Upper lobe of left lung (tissue), 4 donors: ENCODE results near the gene CCT2.

Experiments
- CTCF ChIP-seq, 6 experiments: fragments of 450-650 bp in 4 of 6; fragments of 200-600 bp in 2 of 6; sonication (generic) in 2 of 6; IDR thresholded peaks; one replicate each; pipeline ENCODE4 v1.5.1; 2016 to 2019; ENCODE audit warnings: antibody characterized with exemption in 6 of 6
- EP300 ChIP-seq, 4 donors: sonication (generic); formaldehyde crosslinking; IDR thresholded peaks; one replicate each; pipeline ENCODE4 v1.5.1; 2017; ENCODE audit warnings: antibody characterized with exemption in 4 of 4, control low read depth in 2 of 4
- POLR2A ChIP-seq, 4 donors: fragments of 450-650 bp; IDR thresholded peaks; one replicate each; pipeline ENCODE4 v1.5.1; 2016 to 2017; ENCODE audit warnings: antibody characterized with exemption in 4 of 4, mild to moderate bottlenecking in 2 of 4
- POLR2AphosphoS5 ChIP-seq, 2 donors: sonication (generic); formaldehyde crosslinking; IDR thresholded peaks; one replicate each; pipeline ENCODE4 v1.5.1; 2017; ENCODE audit warnings: antibody characterized with exemption in 2 of 2

- no peak for TF ChIP-seq CTCF (IDR thresholded peaks at IDR 0.05)
- TF ChIP-seq EP300 (IDR thresholded peaks at IDR 0.05): no peak
- TF ChIP-seq POLR2AphosphoS5 (IDR thresholded peaks at IDR 0.05): no peak
- TF ChIP-seq POLR2A (IDR thresholded peaks at IDR 0.05): no peak
Observed at GRCh38 chr12:69647178-69647577, 61.9 kb downstream of the CCT2 start.
